HepG2 (cell line): Measurements from ENCODE around the gene ANTXRL.

Experiments used
- ATRX ChIP-seq: sonication (generic); formaldehyde crosslinking; IDR thresholded peaks from 2 replicates; pipeline ENCODE4 v1.4.0; 2020; ENCODE audit warnings: missing genetic modification reagents, borderline replicate concordance
- CTCF ChIP-seq: sonication (generic); formaldehyde crosslinking; IDR thresholded peaks from 2 replicates; pipeline ENCODE4 v1.5.0; 2020; ENCODE audit warnings: mild to moderate bottlenecking, missing genetic modification reagents, moderate library complexity
- DBP ChIP-seq: sonication (generic); formaldehyde crosslinking; IDR thresholded peaks from 2 replicates; pipeline ENCODE4 v1.4.0; 2020; ENCODE audit warnings: missing genetic modification reagents; ENCODE audit errors: not compliant biosample characterization
- HOXA9 ChIP-seq: sonication (generic); formaldehyde crosslinking; IDR thresholded peaks from 2 replicates; pipeline ENCODE4 v1.8.1; 2022; ENCODE audit warnings: missing genetic modification reagents, mild to moderate bottlenecking, moderate library complexity, borderline replicate concordance
- IKZF1 ChIP-seq: fragments of 450-650 bp; IDR thresholded peaks from 2 replicates; pipeline ENCODE4 v1.7.1; 2016
- PHB2 ChIP-seq: fragments of 450-650 bp; IDR thresholded peaks from 2 replicates; pipeline ENCODE4 v1.6.1; 2018; ENCODE audit not compliant: partially characterized antibody
- PHF21A ChIP-seq: sonication (generic); formaldehyde crosslinking; IDR thresholded peaks from 2 replicates; pipeline ENCODE4 v1.5.0; 2020; ENCODE audit warnings: mild to moderate bottlenecking, missing genetic modification reagents
- STAT6 ChIP-seq: sonication (generic); formaldehyde crosslinking; IDR thresholded peaks from 2 replicates; pipeline ENCODE4 v1.4.0; 2020; ENCODE audit warnings: missing genetic modification reagents, mild to moderate bottlenecking, borderline replicate concordance
- TCF7 ChIP-seq: sonication (generic); IDR thresholded peaks from 2 replicates; pipeline ENCODE4 v1.6.1; 2016; ENCODE audit warnings: antibody characterized with exemption, low read depth
- ZNF574 ChIP-seq: sonication (generic); formaldehyde crosslinking; IDR thresholded peaks from 2 replicates; pipeline ENCODE4 v1.4.0; 2020; ENCODE audit warnings: missing genetic modification reagents

GRCh38 chr10:46263831-46264268 is 22.9 kb upstream of the ANTXRL start:
- TF ChIP-seq PHB2 = no peak
- no peak for TF ChIP-seq ATRX
- TF ChIP-seq CTCF (CRISPR knock-in tag) = no peak
- no peak for TF ChIP-seq PHF21A
- no peak for TF ChIP-seq IKZF1
- no peak for TF ChIP-seq HOXA9 (CRISPR knock-in tag)
- TF ChIP-seq TCF7 = no peak
- no peak for TF ChIP-seq ZNF574
- TF ChIP-seq STAT6 (CRISPR knock-in tag) = no peak
- TF ChIP-seq DBP (CRISPR knock-in tag) = no peak
